ENCODE measurements around the gene ATF2. TPM values are rescaled to one million over a fixed set of nuclear protein-coding genes. Genes with fewer than 3 reads are reported as not detected.

Gene ATF2
- total and polyA plus RNA-seq, 2 donors (not counting 3 experiments of a cell fraction or from before 2014, with no cell fraction given), result 36.3 to 57.1 TPM

GRCh38 chr2:175135862-175136261, 32.1 kb downstream of the ATF2 start:
- H3K4me2 ChIP-seq (ENCODE audit: insufficient read depth, low read length), result no peak overlapping the region
- ChIA-PET CTCF (interaction anchor here (1.0 to 2.9 kb wide), 2 partner anchors 14 to 40 kb away, joined by 3 to 11 read pairs; no protein-coding TSS in a partner anchor), POLR2A (no interaction called here)
- H3K9me1 ChIP-seq (replicated peaks; ENCODE audit: control insufficient read depth, extremely low read depth, insufficient read depth, low read length), result no peaks in the 10 kb centered on the region
- H3K4me3 ChIP-seq (replicated peaks in 1 of 3; ENCODE audit: insufficient read depth in 1 of 3, low read depth in 1 of 3, low read length in 3 of 3), result no peak overlapping the region
- DNase-seq (ENCODE audit: low read depth, low spot score), result no peak
- dilution Hi-C loops (cut with MboI; ENCODE audit: extremely low pct_ligation_motif_present, low sequenced_read_pairs), result no loop called here
- H3K27me3 ChIP-seq (ENCODE audit: control insufficient read depth in 2 of 2, insufficient read depth in 2 of 2, low read length in 2 of 2), result no peaks in the 10 kb centered on the region
- no peaks in the 10 kb centered on the region for H3K9me3 ChIP-seq (replicated peaks; ENCODE audit: control insufficient read depth, insufficient read depth, low read length)
- H3K4me1 ChIP-seq (ENCODE audit: control insufficient read depth, extremely low read depth, insufficient read depth, low read length), result no peaks in the 10 kb centered on the region
- peaks cover 6% of the 10 kb centered on the region for H4K20me1 ChIP-seq (replicated peaks; ENCODE audit: control insufficient read depth, extremely low read depth, insufficient read depth, low read length)
- TF ChIP-seq FOS (IDR thresholded peaks at IDR 0.05; ENCODE audit: borderline replicate concordance, insufficient read depth, low read length) (no peak), CTCF (IDR thresholded peaks at IDR 0.05; ENCODE audit: extremely low read depth in 1 of 2, insufficient read depth in 1 of 2, low read depth in 1 of 2, low read length in 2 of 2) (no peak), GATA2 (IDR thresholded peaks at IDR 0.05; ENCODE audit: insufficient read depth, insufficient read length, low read depth, low read length) (no peak), MYC (IDR thresholded peaks at IDR 0.05; ENCODE audit: low read depth, low read length) (no peak)
- H2AFZ ChIP-seq (ENCODE audit: low read depth, low read length), result no peak overlapping the region
- BruUV-seq (replicated peaks), result no TSS peak
- FAIRE-seq, result no peak
- H3K27ac ChIP-seq (ENCODE audit: insufficient read depth, low read depth, low read length), result no peak overlapping the region
- intact Hi-C loops (cut with micrococcal nuclease), result no loop called here
- peaks cover 2 to 6% of the 10 kb centered on the region in 2 experiments for H3K36me3 ChIP-seq (ENCODE audit: control insufficient read depth in 2 of 2, extremely low read depth in 1 of 2, insufficient read depth in 2 of 2, low read length in 2 of 2)
- H3K79me2 ChIP-seq (ENCODE audit: control insufficient read depth, insufficient read depth, low read length), result peaks cover 66% of the 10 kb centered on the region
- no peak overlapping the region for H3K9ac ChIP-seq (replicated peaks; ENCODE audit: extremely low read depth, insufficient read depth, low read length)

DNA sequence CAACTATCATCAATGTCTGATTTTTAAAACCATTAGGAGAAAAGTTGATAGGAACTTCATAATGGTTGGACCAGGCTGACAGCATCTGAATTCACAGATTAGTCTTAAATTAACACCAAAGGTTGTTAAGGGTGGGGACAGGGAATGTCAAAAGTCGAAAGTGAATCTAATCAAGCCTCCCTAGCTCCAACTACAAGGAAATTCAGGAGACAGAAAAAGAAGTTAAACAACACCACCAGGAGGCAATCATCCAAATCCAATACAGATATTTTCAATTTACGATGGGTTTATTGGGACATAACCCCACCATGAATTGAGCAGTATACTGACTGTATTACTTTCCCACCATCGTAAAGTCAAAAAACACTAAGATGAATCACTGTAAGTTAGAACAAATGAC, 32.8 kb downstream of the ATF2 start:
- BruUV-seq (replicated peaks), result no TSS peak
- H3K4me2 ChIP-seq (ENCODE audit: insufficient read depth, low read length), result no peak overlapping the region
- dilution Hi-C loops (cut with MboI; ENCODE audit: extremely low pct_ligation_motif_present, low sequenced_read_pairs) (no loop called here), intact Hi-C loops (cut with micrococcal nuclease) (no loop called here)
- ChIA-PET POLR2A (no interaction called here), CTCF (interaction anchor here (1.2 kb wide), 1 partner anchor 31 kb away, joined by 3 read pairs; no protein-coding TSS in a partner anchor)
- no peaks in the 10 kb centered on the region for H3K4me1 ChIP-seq (ENCODE audit: control insufficient read depth, extremely low read depth, insufficient read depth, low read length)
- FAIRE-seq (no peak), DNase-seq (ENCODE audit: low read depth, low spot score) (no peak)
- no peak overlapping the region for H3K4me3 ChIP-seq (replicated peaks in 1 of 3; ENCODE audit: insufficient read depth in 1 of 3, low read depth in 1 of 3, low read length in 3 of 3)
- no peak overlapping the region for H2AFZ ChIP-seq (ENCODE audit: low read depth, low read length)
- no peaks in the 10 kb centered on the region for H3K9me1 ChIP-seq (replicated peaks; ENCODE audit: control insufficient read depth, extremely low read depth, insufficient read depth, low read length)
- no peak overlapping the region for H3K27ac ChIP-seq (ENCODE audit: insufficient read depth, low read depth, low read length)
- no peak overlapping the region for H3K9ac ChIP-seq (replicated peaks; ENCODE audit: extremely low read depth, insufficient read depth, low read length)
- H3K27me3 ChIP-seq (ENCODE audit: control insufficient read depth in 2 of 2, insufficient read depth in 2 of 2, low read length in 2 of 2), result no peaks in the 10 kb centered on the region
- H4K20me1 ChIP-seq (replicated peaks; ENCODE audit: control insufficient read depth, extremely low read depth, insufficient read depth, low read length), result peaks cover 6% of the 10 kb centered on the region
- no peaks in the 10 kb centered on the region for H3K9me3 ChIP-seq (replicated peaks; ENCODE audit: control insufficient read depth, insufficient read depth, low read length)
- H3K79me2 ChIP-seq (ENCODE audit: control insufficient read depth, insufficient read depth, low read length), result peaks cover 62% of the 10 kb centered on the region
- no peak for TF ChIP-seq MAX (IDR thresholded peaks at IDR 0.05; ENCODE audit: insufficient read depth, insufficient read length)
- peaks cover 2 to 6% of the 10 kb centered on the region in 2 experiments for H3K36me3 ChIP-seq (ENCODE audit: control insufficient read depth in 2 of 2, extremely low read depth in 1 of 2, insufficient read depth in 2 of 2, low read length in 2 of 2)

Measured in endothelial cell of umbilical vein (primary cell).